SK-N-SH (cell line): ENCODE measurements around the gene TBC1D2. TPM values are rescaled to one million over a fixed set of nuclear protein-coding genes. Genes with fewer than 3 reads are reported as not detected.
A peak's percentile ranks its signal among the peaks of the same experiment; 100 is the strongest.

Experiments
- CTCF ChIA-PET: fragments of 300-600, 350-600 bp; formaldehyde crosslinking; extraction: SDS; loops from one replicate; lab custom pipeline; 2021; lab: Yijun Ruan, JAX
- POLR2A ChIA-PET: fragments of 350-600 bp; sonication (Branson Sonifier 250); formaldehyde crosslinking; extraction: SDS; loops from one replicate; lab custom pipeline; 2020; ENCODE audit warnings: antibody characterized with exemption, inconsistent platforms; lab: Yijun Ruan, JAX
- DNase-seq: peaks from one replicate; pipeline ENCODE4 v3.0.0; 2012
- H2AFZ ChIP-seq: fragments of 200-600 bp; sonication (generic); 2 replicates; pipeline ENCODE4 v1.8.1; 2016; ENCODE audit warnings: antibody characterized with exemption, mild to moderate bottlenecking, low read depth
- H3F3A ChIP-seq: fragments of 200-600 bp; sonication (generic); replicated peaks from 2 replicates; pipeline ENCODE3; 2016; ENCODE audit warnings: antibody characterized with exemption, mild to moderate bottlenecking; ENCODE audit not compliant: insufficient read depth
- H3K27ac ChIP-seq, 2 experiments: fragments of 200-500 bp in 1 of 2; fragments of 200-600 bp in 1 of 2; sonication (Bioruptor generic) in 1 of 2; sonication (generic), shearing (Covaris generic) in 1 of 2; 2 replicates each; pipeline versions ENCODE4 v1.5.1 to v1.6.1; 2014 to 2016; ENCODE audit warnings: low read depth in 2 of 2, inconsistent platforms in 1 of 2, low read length in 1 of 2, mild to moderate bottlenecking in 1 of 2, mixed read lengths in 1 of 2
- H3K27me3 ChIP-seq: fragments of 200-600 bp; sonication (generic), shearing (Covaris generic); 2 replicates; pipeline ENCODE4 v1.6.1; 2016; ENCODE audit warnings: mixed run types; ENCODE audit not compliant: insufficient read depth
- H3K36me3 ChIP-seq, 2 experiments: fragments of 200-500 bp in 1 of 2; fragments of 200-600 bp in 1 of 2; sonication (Bioruptor generic) in 1 of 2; sonication (generic) in 1 of 2; replicated peaks in 1 of 2; 2 replicates each; pipeline versions ENCODE3 to v1.5.1; 2014 to 2016; ENCODE audit warnings: low read length in 1 of 2, mild to moderate bottlenecking in 1 of 2; ENCODE audit not compliant: insufficient read depth in 2 of 2, control insufficient read depth in 1 of 2
- H3K4me1 ChIP-seq, 2 experiments: fragments of 200-500 bp in 1 of 2; fragments of 200-600 bp in 1 of 2; sonication (Bioruptor generic) in 1 of 2; sonication (generic), shearing (Covaris generic) in 1 of 2; 2 replicates each; pipeline versions ENCODE4 v1.5.1 to v1.6.1; 2014 to 2016; ENCODE audit warnings: low read depth in 1 of 2, low read length in 1 of 2, mixed run types in 1 of 2; ENCODE audit not compliant: insufficient read depth in 2 of 2, control insufficient read depth in 1 of 2
- H3K4me2 ChIP-seq: fragments of 200-600 bp; sonication (generic), shearing (Covaris generic); 2 replicates; pipeline ENCODE4 v1.6.1; 2017; ENCODE audit warnings: mixed run types
- H3K4me3 ChIP-seq, 2 experiments: fragments of 200-500 bp in 1 of 2; fragments of 200-600 bp in 1 of 2; sonication (Bioruptor generic) in 1 of 2; sonication (generic), shearing (Covaris generic) in 1 of 2; 2 replicates each; pipeline versions ENCODE4 v1.5.1 to v1.8.1; 2014 to 2016; ENCODE audit warnings: low read depth in 2 of 2, inconsistent platforms in 1 of 2, low read length in 1 of 2, mild to moderate bottlenecking in 1 of 2, mixed read lengths in 1 of 2, moderate library complexity in 1 of 2
- H3K79me2 ChIP-seq: fragments of 200-600 bp; sonication (generic); 2 replicates; pipeline ENCODE4 v1.8.1; 2017; ENCODE audit warnings: mild to moderate bottlenecking; ENCODE audit not compliant: insufficient read depth
- H3K9ac ChIP-seq: fragments of 200-600 bp; sonication (generic); 2 replicates; pipeline ENCODE4 v1.6.1; 2017; ENCODE audit warnings: mixed run types
- H3K9me2 ChIP-seq: fragments of 200-600 bp; sonication (generic); 2 replicates; pipeline ENCODE4 v1.6.1; 2017; ENCODE audit warnings: mixed run types
- H3K9me3 ChIP-seq: fragments of 200-600 bp; sonication (generic); 2 replicates; pipeline ENCODE4 v1.6.1; 2017; ENCODE audit warnings: mixed run types, mild to moderate bottlenecking, moderate library complexity
- H4K20me1 ChIP-seq: fragments of 200-600 bp; sonication (generic); 2 replicates; pipeline ENCODE4 v1.6.1; 2017; ENCODE audit warnings: mild to moderate bottlenecking, mixed run types; ENCODE audit not compliant: insufficient read depth
- CHD2 ChIP-seq: fragments of 150-350 bp; IDR thresholded peaks from 2 replicates; pipeline ENCODE4 v1.6.1; 2018; ENCODE audit warnings: low read length; ENCODE audit not compliant: partially characterized antibody
- ELF1 ChIP-seq: IDR thresholded peaks from 2 replicates; pipeline ENCODE4 v1.4.0; 2012
- EP300 ChIP-seq, 2 experiments: IDR thresholded peaks; 2 replicates each; pipeline versions ENCODE4 v1.4.0 to v1.6.1; 2012; ENCODE audit warnings: borderline replicate concordance in 1 of 2, low read depth in 1 of 2, low read length in 1 of 2
- FOXM1 ChIP-seq: IDR thresholded peaks from 2 replicates; pipeline ENCODE4 v1.4.0; 2012; ENCODE audit warnings: low read depth, mild to moderate bottlenecking
- GATA2 ChIP-seq: sonication (generic); formaldehyde crosslinking; IDR thresholded peaks from 2 replicates; pipeline ENCODE4 v1.5.0; 2020; ENCODE audit warnings: mild to moderate bottlenecking, missing genetic modification reagents
- IRF3 ChIP-seq: fragments of 150-350 bp; IDR thresholded peaks from 2 replicates; pipeline ENCODE4 v1.6.1; 2016; ENCODE audit warnings: mild to moderate bottlenecking, low read depth, low read length
- MEF2A ChIP-seq: IDR thresholded peaks from 2 replicates; pipeline ENCODE4 v1.4.0; 2012; ENCODE audit warnings: low read depth, borderline replicate concordance
- NRF1 ChIP-seq: IDR thresholded peaks from 2 replicates; pipeline ENCODE4 v1.6.1; 2012; ENCODE audit warnings: low read depth, mild to moderate bottlenecking, low read length
- PBX3 ChIP-seq: IDR thresholded peaks from 2 replicates; pipeline ENCODE4; 2012
- POLR2AphosphoS5 ChIP-seq: IDR thresholded peaks from 2 replicates; pipeline ENCODE4 v1.6.1; 2012; ENCODE audit warnings: low read depth, low read length
- RAD21 ChIP-seq: IDR thresholded peaks from 2 replicates; pipeline ENCODE4 v1.6.1; 2012; ENCODE audit warnings: mild to moderate bottlenecking, low read length
- RCOR1 ChIP-seq: fragments of 150-350 bp; IDR thresholded peaks from 2 replicates; pipeline ENCODE4 v1.6.1; 2017; ENCODE audit warnings: antibody characterized with exemption, low read length
- REST ChIP-seq: IDR thresholded peaks from 2 replicates; pipeline ENCODE4 v1.6.1; 2012; ENCODE audit warnings: mild to moderate bottlenecking, low read depth, low read length, moderate library complexity
- RFX5 ChIP-seq: IDR thresholded peaks from 2 replicates; pipeline ENCODE4 v1.6.1; 2012; ENCODE audit warnings: mild to moderate bottlenecking, improper control_type of control experiment, low read length
- SIN3A ChIP-seq: IDR thresholded peaks from 2 replicates; pipeline ENCODE4 v1.6.1; 2012; ENCODE audit warnings: low read depth, mild to moderate bottlenecking, low read length, moderate library complexity, borderline replicate concordance
- SMC3 ChIP-seq: IDR thresholded peaks from 2 replicates; pipeline ENCODE4 v1.6.1; 2012; ENCODE audit warnings: low read depth, low read length, improper control_type of control experiment
- TAF1 ChIP-seq: IDR thresholded peaks from 2 replicates; pipeline ENCODE4 v1.6.1; 2012; ENCODE audit warnings: low read depth, mild to moderate bottlenecking, low read length, moderate library complexity, borderline replicate concordance
- TEAD4 ChIP-seq: IDR thresholded peaks from 2 replicates; pipeline ENCODE4 v1.4.0; 2012; ENCODE audit warnings: mild to moderate bottlenecking, borderline replicate concordance; ENCODE audit not compliant: insufficient read depth
- USF1 ChIP-seq: IDR thresholded peaks from 2 replicates; pipeline ENCODE4 v1.4.0; 2012; ENCODE audit warnings: low read depth, borderline replicate concordance
- USF2 ChIP-seq: fragments of 150-350 bp; IDR thresholded peaks from 2 replicates; pipeline ENCODE4 v1.6.1; 2017; ENCODE audit warnings: antibody characterized with exemption, low read length, low read depth, borderline replicate concordance
- WGBS: methylation state at CpG from one replicate; pipeline ENCODE4 v1.1.6; 2017; ENCODE audit warnings: low lambda C conversion rate; 5-methylcytosine and 5-hydroxymethylcytosine counted together
- polyA plus RNA-seq, 3 experiments: library from polyadenylated mRNA; depleted of rRNA; stranded (reverse); fragments of >200 nt; gene quantifications; 2 replicates each; pipeline ENCODE4 v1.2.3, GENCODE V29; 2012

TBC1D2 gene
- polyA plus RNA-seq, 1 of the 3 experiments (the other 2 are of a cell fraction): 5.6 TPM

GRCh38 chr9:98168153-98168780 lies 87.2 kb downstream of the TBC1D2 start:
- Histone ChIP-seq H3K9me2 (no peaks in the 10 kb centered on the region), H3K4me1 (peaks cover 7 to 47% of the 10 kb centered on the region in 2 experiments; a peak in 3 of 4 replicates), H4K20me1 (no peaks in the 10 kb centered on the region), H3K79me2 (no peaks in the 10 kb centered on the region), H3K4me3 (no peak overlapping the region), H3K9me3 (no peaks in the 10 kb centered on the region), H3K27me3 (no peaks in the 10 kb centered on the region), H3K9ac (no peak overlapping the region), H3K36me3 (no peaks in the 10 kb centered on the region)
- WGBS: 88% methylated on average over 3 of the region's 3 CpGs
- CTCF ChIA-PET: interaction anchor here (0.9 to 1.3 kb wide), 2 partner anchors 11 to 94 kb away, joined by 3 read pairs; no protein-coding TSS in a partner anchor
- TF ChIP-seq TAF1: no peak
- no peak for TF ChIP-seq CHD2
- TF ChIP-seq IRF3: no peak
- no peak for TF ChIP-seq PBX3
- no peak for TF ChIP-seq MEF2A
- no peak for TF ChIP-seq EP300 (IDR thresholded peaks at IDR 0.05; ENCODE audit: borderline replicate concordance in 1 of 2, low read depth in 1 of 2, low read length in 1 of 2)
- TF ChIP-seq TEAD4: no peak
- no peak for TF ChIP-seq RCOR1
- TF ChIP-seq FOXM1: no peak
- no peak for TF ChIP-seq RAD21
- TF ChIP-seq SIN3A: no peak
- TF ChIP-seq USF1: no peak
- TF ChIP-seq POLR2AphosphoS5: no peak
- no peak for TF ChIP-seq SMC3
- no peak for TF ChIP-seq ELF1
- TF ChIP-seq RFX5: no peak
- no peak for TF ChIP-seq GATA2
- TF ChIP-seq USF2: no peak
- TF ChIP-seq REST: no peak
- no peak for TF ChIP-seq NRF1
- TF ChIP-seq, all 33 proteins: peak for 0
- no peaks in the 10 kb centered on the region for H3F3A ChIP-seq
- no peak overlapping the region for H2AFZ ChIP-seq
- DNase-seq: no peak
- H3K4me2 ChIP-seq: no peak overlapping the region
- H3K27ac ChIP-seq: peak overlapping the region in 1 of 2 experiments; percentile 77; a peak in 2 of 4 replicates
- POLR2A ChIA-PET: no interaction called here
